ENCODE results near the gene INPP5D. TPM values are rescaled to one million over a fixed set of nuclear protein-coding genes. Genes with fewer than 3 reads are reported as not detected.

Gene INPP5D
- total and polyA plus RNA-seq, 7 donors = 1.2 to 4.2 (median 2.8) TPM

DNA sequence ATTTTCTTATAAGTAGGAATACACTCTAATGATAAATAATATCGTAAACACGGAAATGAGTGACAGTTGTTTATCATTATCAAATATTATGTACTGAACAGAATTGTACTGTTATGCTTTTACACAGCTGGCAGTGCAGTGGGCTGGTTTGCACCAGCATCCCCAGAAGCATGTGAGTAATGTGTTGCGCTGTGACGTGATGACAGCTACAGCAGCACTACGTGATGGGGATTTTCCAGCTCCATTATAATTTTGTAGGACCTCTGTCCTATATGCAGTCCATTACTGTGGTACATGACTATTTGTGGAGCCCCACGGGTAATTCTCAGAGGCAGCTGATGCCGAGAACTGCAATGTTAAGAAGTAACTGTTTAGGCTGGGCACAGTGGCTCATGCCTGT is 114.0 kb downstream of the INPP5D start:
- H3K4me1 ChIP-seq = no peaks in the 10 kb centered on the region
- WGBS, 3 donors = 69 to 77% (median 75%) methylated on average over 7 of the region's 7 CpGs
- ATAC-seq (no peak), DNase-seq (no peak)
- H3K36me3 ChIP-seq (ENCODE audit: insufficient read depth in 1 of 2, low read depth in 1 of 2) = no peaks in the 10 kb centered on the region
- no peaks in the 10 kb centered on the region for H3K27me3 ChIP-seq (ENCODE audit: insufficient read depth in 3 of 3, low read length in 2 of 3)
- no peak for TF ChIP-seq CTCF (IDR thresholded peaks at IDR 0.05)
- no peak overlapping the region for H3K27ac ChIP-seq
- H3K9me3 ChIP-seq = no peaks in the 10 kb centered on the region
- intact Hi-C loops (cut with DNase I) = no loop called here
- no peak overlapping the region for H3K4me3 ChIP-seq

- WGBS, 3 donors = 67 to 80% (median 79%) methylated on average over 14 of the region's 14 CpGs
- no peak overlapping the region for H3K27ac ChIP-seq
- no peaks in the 10 kb centered on the region for H3K9me3 ChIP-seq
- ATAC-seq (no peak), DNase-seq (no peak)
- no peak for TF ChIP-seq CTCF (IDR thresholded peaks at IDR 0.05)
- no peak overlapping the region for H3K4me3 ChIP-seq
- no peaks in the 10 kb centered on the region for H3K4me1 ChIP-seq
- intact Hi-C loops (cut with DNase I) = no loop called here
- H3K36me3 ChIP-seq (ENCODE audit: insufficient read depth in 1 of 2, low read depth in 1 of 2) = peaks cover 0 to 4% of the 10 kb centered on the region in 2 donors
- peaks cover 0 to 2% (median 0%) of the 10 kb centered on the region in 3 donors for H3K27me3 ChIP-seq (ENCODE audit: insufficient read depth in 3 of 3, low read length in 2 of 3)
These were observed 119.1 kb downstream of the INPP5D start for GRCh38 chr2:233178994-233179847.

DNA sequence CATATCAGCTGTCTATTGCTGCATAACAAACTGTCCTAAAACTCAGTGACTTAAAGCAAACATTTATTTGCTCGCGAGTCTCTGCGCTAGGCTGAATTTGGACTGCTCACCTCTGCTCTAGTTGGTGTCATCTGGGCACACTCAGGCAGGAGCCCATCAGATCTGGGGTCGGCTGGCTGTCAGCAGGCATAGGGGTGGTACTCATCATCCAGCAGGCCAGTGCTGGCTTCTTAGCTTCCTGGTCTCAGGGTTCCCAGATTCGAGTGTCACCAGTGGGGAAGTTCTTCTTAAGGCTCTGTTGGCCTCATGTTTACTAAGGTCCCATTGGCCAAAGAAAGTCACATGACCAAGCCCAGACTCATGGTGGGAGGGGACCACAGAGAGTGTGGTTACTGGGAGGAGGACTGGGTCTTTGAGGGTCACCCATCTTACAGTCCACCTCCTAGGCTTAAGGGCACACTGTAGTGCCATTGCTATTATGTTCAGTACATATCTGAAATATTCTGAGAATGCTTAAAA is 119.8 kb downstream of the INPP5D start:
- Histone ChIP-seq H3K27me3 (ENCODE audit: insufficient read depth in 3 of 3, low read length in 2 of 3) (peaks cover 0 to 2% (median 0%) of the 10 kb centered on the region in 3 donors), H3K36me3 (ENCODE audit: insufficient read depth in 1 of 2, low read depth in 1 of 2) (peaks cover 0 to 4% of the 10 kb centered on the region in 2 donors), H3K4me1 (no peaks in the 10 kb centered on the region), H3K27ac (no peak overlapping the region), H3K9me3 (no peaks in the 10 kb centered on the region), H3K4me3 (no peak overlapping the region)
- DNase-seq = no peak
- intact Hi-C loops (cut with DNase I) = no loop called here
- no peak for TF ChIP-seq CTCF (IDR thresholded peaks at IDR 0.05)
- ATAC-seq = no peak
- 93 to 94% (median 94%) methylated on average over 5 of the region's 5 CpGs for WGBS, 3 donors

DNA sequence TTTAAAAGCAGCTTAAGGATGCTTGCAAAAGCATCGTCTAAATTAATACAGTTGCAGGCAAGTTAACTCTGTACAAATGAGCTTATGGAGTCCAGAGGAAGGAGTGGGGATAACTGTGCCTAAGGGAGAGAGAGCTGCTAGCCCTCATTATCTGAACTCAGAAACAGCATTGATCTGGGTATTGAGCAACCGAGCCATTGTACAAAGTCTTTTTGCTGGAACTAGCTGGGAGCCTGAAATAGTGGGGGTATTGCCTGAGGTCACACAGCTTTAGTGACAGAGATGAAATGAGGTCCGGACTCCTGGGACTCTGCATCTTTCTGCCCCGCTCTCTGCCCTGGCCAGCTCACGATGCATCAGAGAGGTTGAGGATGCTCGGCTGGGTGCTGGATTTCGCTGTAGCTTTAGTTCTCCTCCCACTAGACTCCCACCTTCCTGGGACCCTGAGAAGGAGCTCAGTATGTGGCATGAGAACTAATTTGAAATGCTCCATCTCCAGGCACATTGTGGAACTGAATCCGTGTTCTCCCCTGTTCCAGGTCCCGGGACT is 123.8 kb downstream of the INPP5D start:
- DNase-seq = no peak
- no peak for TF ChIP-seq CTCF (IDR thresholded peaks at IDR 0.05)
- peaks cover 0 to 14% of the 10 kb centered on the region in 2 donors for H3K36me3 ChIP-seq (ENCODE audit: insufficient read depth in 1 of 2, low read depth in 1 of 2)
- intact Hi-C loops (cut with DNase I) = no loop called here
- no peak for ATAC-seq
- no peaks in the 10 kb centered on the region for H3K9me3 ChIP-seq
- no peak overlapping the region for H3K27ac ChIP-seq
- no peaks in the 10 kb centered on the region for H3K4me1 ChIP-seq
- peaks cover 0 to 2% (median 0%) of the 10 kb centered on the region in 3 donors for H3K27me3 ChIP-seq (ENCODE audit: insufficient read depth in 3 of 3, low read length in 2 of 3)
- no peak overlapping the region for H3K4me3 ChIP-seq
- WGBS, 3 donors = 73 to 83% (median 83%) methylated on average over 9 of the region's 9 CpGs
